Activated CD8-positive, alpha-beta memory T cell treated with anti-CD3 and anti-CD28 coated beads, Interleukin-2, amount 50 U/mL, for 24 hours (primary cell): ENCODE measurements around the gene TSPAN32.
"Not testable (repeated sequence)": the region's sequence is repeated elsewhere in the genome, so short reads cannot be mapped to it uniquely, and the experiment has no call there.

ENCODE experiments used
- DNase-seq: peaks from one replicate; pipeline ENCODE4 v3.0.0-alpha.2; 2020; ENCODE audit errors: extremely low read depth

Gene TSPAN32

GRCh38 chr11:2363577-2364370 lies 62.0 kb downstream of the TSPAN32 start:
- no peak for DNase-seq

DNA sequence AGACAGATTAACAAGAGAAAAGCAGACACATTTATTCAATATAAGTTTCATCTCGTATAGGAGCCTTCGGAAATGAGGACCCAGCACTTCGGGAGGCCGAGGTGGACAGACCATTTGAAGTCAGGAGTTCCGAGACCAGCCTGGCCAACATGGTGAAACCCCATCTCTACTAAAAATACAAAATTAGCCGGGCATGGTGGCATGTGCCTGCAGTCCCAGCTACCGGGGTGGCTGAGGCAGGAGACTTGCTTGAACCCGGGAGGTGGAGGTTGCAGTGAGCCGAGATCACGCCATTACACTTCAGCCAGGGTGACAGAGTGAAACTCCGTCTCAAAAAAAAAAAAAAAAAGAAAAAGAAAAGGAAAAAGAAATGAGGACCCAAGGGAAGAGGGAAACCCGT lies 62.6 kb downstream of the TSPAN32 start:
- not testable (repeated sequence) for DNase-seq

DNA sequence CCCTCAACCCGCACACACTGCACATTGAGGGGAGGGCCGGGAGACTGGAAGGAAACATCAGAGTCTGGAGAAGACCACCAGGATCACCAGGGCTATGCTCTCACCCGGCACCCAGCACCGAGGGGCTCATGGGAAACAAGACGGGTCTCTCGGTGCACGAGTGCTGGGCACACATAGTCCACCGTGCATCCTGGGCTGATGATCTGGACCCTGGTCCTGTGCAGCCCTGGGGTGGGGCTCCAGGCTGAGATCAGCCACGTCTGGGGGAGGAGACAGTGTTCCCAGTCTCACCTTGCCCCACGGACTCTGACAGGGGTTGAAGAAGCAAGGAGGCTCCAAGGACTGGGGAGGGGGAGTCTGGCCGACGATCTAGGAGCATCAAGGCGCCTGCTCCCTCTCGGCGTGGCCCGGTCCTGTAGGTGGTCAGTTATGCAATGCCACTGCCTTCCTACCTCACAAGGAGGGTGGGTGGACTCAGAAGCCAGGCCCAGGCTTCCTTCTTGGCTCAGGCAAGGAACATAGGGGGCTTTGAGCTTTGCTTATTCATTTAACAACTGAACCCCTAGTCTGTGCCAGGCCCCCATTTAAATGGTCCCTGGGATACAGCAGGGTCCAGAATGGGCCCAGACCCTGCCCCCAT lies 63.9 kb downstream of the TSPAN32 start:
- DNase-seq: no peak

- DNase-seq: no peak
Observed at GRCh38 chr11:2366276-2366675, 64.5 kb downstream of the TSPAN32 start.

DNA sequence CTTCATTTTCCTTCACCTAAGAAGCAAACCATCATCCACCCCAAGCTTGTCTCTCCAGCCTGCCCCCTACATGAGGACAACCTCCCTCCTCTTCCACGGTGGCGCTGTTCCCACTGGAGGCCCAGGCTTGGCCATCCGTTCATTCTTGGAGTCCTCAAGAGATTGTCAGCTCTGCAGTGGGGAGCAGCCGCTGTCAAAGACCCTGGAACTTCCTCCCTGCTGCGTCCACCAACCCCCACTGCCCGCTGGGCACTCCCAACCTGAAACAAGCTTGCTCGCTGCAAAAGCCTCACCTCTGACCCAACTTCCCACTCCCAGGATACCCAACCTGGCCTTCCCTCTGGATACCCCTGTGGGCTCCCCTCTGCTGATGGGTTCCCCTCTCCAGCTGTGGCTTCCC lies 64.9 kb downstream of the TSPAN32 start:
- no peak for DNase-seq

GRCh38 chr11:2367266-2368160 lies 65.7 kb downstream of the TSPAN32 start:
- DNase-seq: no peak
